Loucy (cell line): ENCODE results near the gene UTRN.

ENCODE experiments used
- EZH2phosphoT487 ChIP-seq: fragments of 200-600 bp; IDR thresholded peaks from 2 replicates; pipeline ENCODE4 v1.6.1; 2018; ENCODE audit warnings: antibody characterized with exemption, mild to moderate bottlenecking, moderate library complexity, borderline replicate concordance
- TF ChIP-seq, protein P1 (sequence below): fragments of 200-600 bp; sonication (generic); conservative IDR thresholded peaks from 2 replicates; pipeline ENCODE4 v1.5.1; 2014; ENCODE audit warnings: mild to moderate bottlenecking, antibody characterized with exemption, low read length

DNA sequence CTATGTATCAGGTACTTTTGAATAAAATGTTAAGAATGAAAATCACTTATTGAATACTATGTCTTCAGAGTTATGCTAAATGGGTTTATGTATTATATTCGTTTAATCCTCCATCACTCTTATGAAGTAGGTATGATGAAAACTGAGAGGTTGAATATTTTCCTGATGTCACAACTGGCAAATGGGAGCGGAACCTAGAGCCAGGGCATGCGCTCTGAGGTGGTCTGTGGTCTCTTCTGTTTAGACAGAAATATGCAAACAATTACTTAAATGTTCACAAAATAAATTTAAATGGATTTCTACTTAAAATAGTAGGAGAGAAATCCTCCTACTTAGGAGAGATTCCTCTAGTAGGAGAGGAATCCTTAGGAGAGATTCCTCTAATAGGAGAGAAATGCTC, 21.3 kb upstream of the UTRN start:
- TF ChIP-seq, protein P1, sequence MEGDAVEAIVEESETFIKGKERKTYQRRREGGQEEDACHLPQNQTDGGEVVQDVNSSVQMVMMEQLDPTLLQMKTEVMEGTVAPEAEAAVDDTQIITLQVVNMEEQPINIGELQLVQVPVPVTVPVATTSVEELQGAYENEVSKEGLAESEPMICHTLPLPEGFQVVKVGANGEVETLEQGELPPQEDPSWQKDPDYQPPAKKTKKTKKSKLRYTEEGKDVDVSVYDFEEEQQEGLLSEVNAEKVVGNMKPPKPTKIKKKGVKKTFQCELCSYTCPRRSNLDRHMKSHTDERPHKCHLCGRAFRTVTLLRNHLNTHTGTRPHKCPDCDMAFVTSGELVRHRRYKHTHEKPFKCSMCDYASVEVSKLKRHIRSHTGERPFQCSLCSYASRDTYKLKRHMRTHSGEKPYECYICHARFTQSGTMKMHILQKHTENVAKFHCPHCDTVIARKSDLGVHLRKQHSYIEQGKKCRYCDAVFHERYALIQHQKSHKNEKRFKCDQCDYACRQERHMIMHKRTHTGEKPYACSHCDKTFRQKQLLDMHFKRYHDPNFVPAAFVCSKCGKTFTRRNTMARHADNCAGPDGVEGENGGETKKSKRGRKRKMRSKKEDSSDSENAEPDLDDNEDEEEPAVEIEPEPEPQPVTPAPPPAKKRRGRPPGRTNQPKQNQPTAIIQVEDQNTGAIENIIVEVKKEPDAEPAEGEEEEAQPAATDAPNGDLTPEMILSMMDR, result no peak
- TF ChIP-seq EZH2phosphoT487, result no peak
